ENCODE data around the gene ELMO1. TPM values are rescaled to one million over a fixed set of nuclear protein-coding genes. Genes with fewer than 3 reads are reported as not detected.

The ELMO1 gene
- total and polyA plus RNA-seq, 2 experiments from 2014 or later = 6.5 to 24.9 TPM

DNA sequence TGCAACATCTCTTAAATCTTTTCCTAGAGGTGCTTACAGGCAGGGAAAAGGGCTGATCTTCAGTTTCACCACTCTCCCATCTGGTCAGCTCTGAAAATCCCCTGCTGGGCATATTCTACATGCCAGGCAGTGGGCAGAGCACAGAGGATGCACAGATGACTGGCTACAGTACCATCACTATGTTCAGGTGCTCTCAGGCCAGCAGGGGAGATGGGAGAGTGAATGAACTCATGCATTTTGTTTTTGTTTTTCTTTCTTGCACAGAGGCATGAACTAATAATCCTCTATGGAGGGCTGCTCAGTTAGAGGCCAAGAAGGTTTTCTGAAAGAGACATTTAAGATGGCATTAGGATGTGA is 19.3 kb downstream of the ELMO1 start:
- Histone ChIP-seq H3K4me1 (ENCODE audit: insufficient read depth) (no peaks in the 10 kb centered on the region; the same call in 1 of the 2 replicates), H3K4me3 (no peak overlapping the region), H4K20me1 (replicated peaks; ENCODE audit: insufficient read depth) (no peaks in the 10 kb centered on the region), H2AFZ (no peak overlapping the region), H3F3A (replicated peaks; ENCODE audit: low read depth) (no peaks in the 10 kb centered on the region), H3K9me2 (ENCODE audit: insufficient read depth) (no peaks in the 10 kb centered on the region), H3K36me3 (ENCODE audit: insufficient read depth) (no peaks in the 10 kb centered on the region), H3K27ac (ENCODE audit: low read depth) (no peak overlapping the region), H3K79me2 (replicated peaks; ENCODE audit: insufficient read depth) (no peaks in the 10 kb centered on the region), H3K27me3 (ENCODE audit: insufficient read depth) (no peaks in the 10 kb centered on the region), H3K4me2 (no peak overlapping the region)
- DNase-seq (ENCODE audit: low spot score) (no peak), ATAC-seq (no peak)
- TF ChIP-seq, protein P1, sequence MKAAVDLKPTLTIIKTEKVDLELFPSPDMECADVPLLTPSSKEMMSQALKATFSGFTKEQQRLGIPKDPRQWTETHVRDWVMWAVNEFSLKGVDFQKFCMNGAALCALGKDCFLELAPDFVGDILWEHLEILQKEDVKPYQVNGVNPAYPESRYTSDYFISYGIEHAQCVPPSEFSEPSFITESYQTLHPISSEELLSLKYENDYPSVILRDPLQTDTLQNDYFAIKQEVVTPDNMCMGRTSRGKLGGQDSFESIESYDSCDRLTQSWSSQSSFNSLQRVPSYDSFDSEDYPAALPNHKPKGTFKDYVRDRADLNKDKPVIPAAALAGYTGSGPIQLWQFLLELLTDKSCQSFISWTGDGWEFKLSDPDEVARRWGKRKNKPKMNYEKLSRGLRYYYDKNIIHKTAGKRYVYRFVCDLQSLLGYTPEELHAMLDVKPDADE (IDR thresholded peaks at IDR 0.05) = no peak
- TF ChIP-seq, protein P2, sequence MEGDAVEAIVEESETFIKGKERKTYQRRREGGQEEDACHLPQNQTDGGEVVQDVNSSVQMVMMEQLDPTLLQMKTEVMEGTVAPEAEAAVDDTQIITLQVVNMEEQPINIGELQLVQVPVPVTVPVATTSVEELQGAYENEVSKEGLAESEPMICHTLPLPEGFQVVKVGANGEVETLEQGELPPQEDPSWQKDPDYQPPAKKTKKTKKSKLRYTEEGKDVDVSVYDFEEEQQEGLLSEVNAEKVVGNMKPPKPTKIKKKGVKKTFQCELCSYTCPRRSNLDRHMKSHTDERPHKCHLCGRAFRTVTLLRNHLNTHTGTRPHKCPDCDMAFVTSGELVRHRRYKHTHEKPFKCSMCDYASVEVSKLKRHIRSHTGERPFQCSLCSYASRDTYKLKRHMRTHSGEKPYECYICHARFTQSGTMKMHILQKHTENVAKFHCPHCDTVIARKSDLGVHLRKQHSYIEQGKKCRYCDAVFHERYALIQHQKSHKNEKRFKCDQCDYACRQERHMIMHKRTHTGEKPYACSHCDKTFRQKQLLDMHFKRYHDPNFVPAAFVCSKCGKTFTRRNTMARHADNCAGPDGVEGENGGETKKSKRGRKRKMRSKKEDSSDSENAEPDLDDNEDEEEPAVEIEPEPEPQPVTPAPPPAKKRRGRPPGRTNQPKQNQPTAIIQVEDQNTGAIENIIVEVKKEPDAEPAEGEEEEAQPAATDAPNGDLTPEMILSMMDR (conservative IDR thresholded peaks at IDR 0.05; ENCODE audit: low read depth in 2 of 2) = no peak
- no peak for TF ChIP-seq EZH2 (IDR thresholded peaks at IDR 0.05; ENCODE audit: low read depth, unreplicated experiment)
- Mint-ChIP-seq H3K9me3 (no peaks in the 10 kb centered on the region), H3K36me3 (ENCODE audit: low read depth) (0 out of 3 replicates have a peak, but pooled peaks cover 3% of the 10 kb centered on the region), H3K4me1 (peaks cover 3% of the 10 kb centered on the region; the same call in 2 of the 3 replicates), H3K27me3 (ENCODE audit: insufficient read depth, low read depth, poor library complexity) (no peaks in the 10 kb centered on the region), H3K27ac (no peak overlapping the region), H3K4me3 (no peak overlapping the region)

DNA sequence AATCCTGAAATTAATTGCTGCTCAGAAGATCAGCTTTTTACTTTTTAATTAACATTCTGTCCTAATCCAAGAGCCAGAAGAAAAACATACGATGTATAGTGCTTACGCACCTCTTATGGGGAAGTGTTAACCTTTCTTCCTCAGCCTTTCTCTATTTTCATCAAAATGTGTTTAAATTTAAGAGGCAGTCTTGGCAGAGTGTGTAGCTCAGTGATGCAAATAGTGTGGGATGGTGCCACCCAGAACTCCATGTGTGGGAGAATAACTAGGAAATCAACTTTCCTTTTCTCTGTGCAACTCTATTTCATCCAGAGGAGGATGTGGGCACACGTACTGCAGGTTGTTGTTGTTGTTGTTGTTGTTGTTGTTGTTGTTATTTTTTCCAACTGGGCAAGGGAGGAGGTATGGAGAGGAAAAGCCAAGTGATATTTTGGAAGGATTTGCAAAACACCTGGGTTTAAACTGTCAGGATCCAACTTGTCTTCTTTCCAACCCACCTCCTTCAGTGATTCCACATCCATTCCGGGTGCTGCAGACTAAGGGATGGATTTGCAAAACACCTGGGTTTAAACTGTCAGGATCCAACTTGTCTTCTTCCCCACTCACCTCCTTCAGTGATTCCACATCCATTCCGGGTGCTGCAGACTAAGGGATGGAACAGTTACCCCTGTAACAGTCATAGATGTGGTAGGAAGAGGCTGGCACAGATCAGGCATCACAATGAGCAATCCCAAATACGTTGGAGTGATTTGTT is 19.8 kb downstream of the ELMO1 start:
- no peak overlapping the region for H3K4me3 Mint-ChIP-seq
- Histone ChIP-seq H3K36me3 (ENCODE audit: insufficient read depth) (no peaks in the 10 kb centered on the region), H3K4me2 (no peak overlapping the region), H3K79me2 (replicated peaks; ENCODE audit: insufficient read depth) (no peaks in the 10 kb centered on the region), H3K9me2 (ENCODE audit: insufficient read depth) (no peaks in the 10 kb centered on the region), H3F3A (replicated peaks; ENCODE audit: low read depth) (no peaks in the 10 kb centered on the region), H2AFZ (no peak overlapping the region), H3K4me1 (ENCODE audit: insufficient read depth) (no peaks in the 10 kb centered on the region; the same call in 1 of the 2 replicates), H3K4me3 (no peak overlapping the region), H4K20me1 (replicated peaks; ENCODE audit: insufficient read depth) (no peaks in the 10 kb centered on the region), H3K27ac (ENCODE audit: low read depth) (no peak overlapping the region), H3K27me3 (ENCODE audit: insufficient read depth) (no peaks in the 10 kb centered on the region)
- H3K27ac Mint-ChIP-seq = no peak overlapping the region
- 0 out of 3 replicates have a peak, but pooled peaks cover 3% of the 10 kb centered on the region for H3K36me3 Mint-ChIP-seq (ENCODE audit: low read depth)
- no peak for TF ChIP-seq EZH2phosphoT487 (IDR thresholded peaks at IDR 0.05; ENCODE audit: unreplicated experiment)
- TF ChIP-seq, protein P2 (conservative IDR thresholded peaks at IDR 0.05; ENCODE audit: low read depth in 2 of 2) = no peak
- no peak for TF ChIP-seq POLR2AphosphoS5 (IDR thresholded peaks at IDR 0.05; ENCODE audit: low read depth)
- H3K4me1 Mint-ChIP-seq = 0 out of 3 replicates have a peak, but pooled peaks cover 2% of the 10 kb centered on the region
- H3K27me3 Mint-ChIP-seq (ENCODE audit: insufficient read depth, low read depth, poor library complexity) = no peaks in the 10 kb centered on the region
- H3K9me3 Mint-ChIP-seq = no peaks in the 10 kb centered on the region
- ATAC-seq (no peak), DNase-seq (ENCODE audit: low spot score) (no peak)

Measured in GM23338 (cell line).